ENCODE measurements around the gene RNF212. TPM values are rescaled to one million over a fixed set of nuclear protein-coding genes. Genes with fewer than 3 reads are reported as not detected.

The RNF212 gene
- total and polyA plus RNA-seq, 2 donors (not counting 3 experiments of a cell fraction or from before 2014, with no cell fraction given), result 2.3 to 2.8 TPM

GRCh38 chr4:1045595-1046201 lies 67.7 kb downstream of the RNF212 start:
- dilution Hi-C loops (cut with MboI; ENCODE audit: extremely low pct_ligation_motif_present, low sequenced_read_pairs) (no loop called here), intact Hi-C loops (cut with micrococcal nuclease) (loop anchor here (5.0 kb wide), 1 partner anchor 263 kb away; no protein-coding TSS in a partner anchor)
- TF ChIP-seq MYC (IDR thresholded peaks at IDR 0.05; ENCODE audit: low read depth, low read length) (no peak), FOS (IDR thresholded peaks at IDR 0.05; ENCODE audit: borderline replicate concordance, insufficient read depth, low read length) (no peak), POLR2AphosphoS5 (IDR thresholded peaks at IDR 0.05; ENCODE audit: insufficient read depth, low read depth, low read length) (no peak), JUN (IDR thresholded peaks at IDR 0.05; ENCODE audit: borderline replicate concordance, insufficient read depth, insufficient read length, low read depth) (no peak), CTCF (IDR thresholded peaks at IDR 0.05; ENCODE audit: extremely low read depth in 1 of 2, insufficient read depth in 1 of 2, low read depth in 1 of 2, low read length in 2 of 2) (no peak), EZH2 (IDR thresholded peaks at IDR 0.05; ENCODE audit: borderline replicate concordance, low read depth, low read length, severe bottlenecking) (no peak), GATA2 (IDR thresholded peaks at IDR 0.05; ENCODE audit: insufficient read depth, insufficient read length, low read depth, low read length) (no peak), POLR2A (IDR thresholded peaks at IDR 0.05; ENCODE audit: low read depth, low read length) (no peak)
- TF ChIP-seq, protein P1, sequence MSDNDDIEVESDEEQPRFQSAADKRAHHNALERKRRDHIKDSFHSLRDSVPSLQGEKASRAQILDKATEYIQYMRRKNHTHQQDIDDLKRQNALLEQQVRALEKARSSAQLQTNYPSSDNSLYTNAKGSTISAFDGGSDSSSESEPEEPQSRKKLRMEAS (IDR thresholded peaks at IDR 0.05; ENCODE audit: insufficient read depth, insufficient read length), result no peak
- BruUV-seq (replicated peaks), result no TSS peak
- H3K4me3 ChIP-seq (replicated peaks in 1 of 3; ENCODE audit: insufficient read depth in 1 of 3, low read depth in 1 of 3, low read length in 3 of 3), result no peak overlapping the region
- no peaks in the 10 kb centered on the region for H3K9me3 ChIP-seq (replicated peaks; ENCODE audit: control insufficient read depth, insufficient read depth, low read length)
- ChIA-PET POLR2A (no interaction called here), CTCF (no interaction called here)
- FAIRE-seq (no peak), DNase-seq (ENCODE audit: low read depth, low spot score) (no peak)
- no peak overlapping the region for H3K4me2 ChIP-seq (ENCODE audit: insufficient read depth, low read length)
- H3K27me3 ChIP-seq (ENCODE audit: control insufficient read depth in 2 of 2, insufficient read depth in 2 of 2, low read length in 2 of 2), result no peaks in the 10 kb centered on the region
- no peaks in the 10 kb centered on the region for H3K79me2 ChIP-seq (ENCODE audit: control insufficient read depth, insufficient read depth, low read length)
- H3K4me1 ChIP-seq (ENCODE audit: control insufficient read depth, extremely low read depth, insufficient read depth, low read length), result peaks cover 30% of the 10 kb centered on the region
- no peak overlapping the region for H2AFZ ChIP-seq (ENCODE audit: low read depth, low read length)
- H3K9me1 ChIP-seq (replicated peaks; ENCODE audit: control insufficient read depth, extremely low read depth, insufficient read depth, low read length), result no peaks in the 10 kb centered on the region
- no peaks in the 10 kb centered on the region for H3K36me3 ChIP-seq (ENCODE audit: control insufficient read depth in 2 of 2, extremely low read depth in 1 of 2, insufficient read depth in 2 of 2, low read length in 2 of 2)
- no peak overlapping the region for H3K9ac ChIP-seq (replicated peaks; ENCODE audit: extremely low read depth, insufficient read depth, low read length)
- H4K20me1 ChIP-seq (replicated peaks; ENCODE audit: control insufficient read depth, extremely low read depth, insufficient read depth, low read length), result no peaks in the 10 kb centered on the region
- H3K27ac ChIP-seq (ENCODE audit: insufficient read depth, low read depth, low read length), result no peak overlapping the region
